ENCODE measurements around the gene ITGB8. TPM values are rescaled to one million over a fixed set of nuclear protein-coding genes. Genes with fewer than 3 reads are reported as not detected.

Gene ITGB8
- total and polyA plus RNA-seq, 4 donors = 0.16 to 2.8 (median 0.51) TPM

- H3K4me1 ChIP-seq (ENCODE audit: control insufficient read depth in 4 of 4, insufficient read depth in 4 of 4, low read length in 3 of 4) = no peaks in the 10 kb centered on the region
- no peaks in the 10 kb centered on the region for H3K36me3 ChIP-seq (ENCODE audit: control insufficient read depth in 4 of 4, insufficient read depth in 3 of 4, low read depth in 1 of 4, low read length in 3 of 4)
- DNase-seq (ENCODE audit: low spot score) = no peak
- no peaks in the 10 kb centered on the region for H3K9me3 ChIP-seq (ENCODE audit: control insufficient read depth in 4 of 4, low read length in 3 of 4)
- H3K27ac ChIP-seq (ENCODE audit: low read depth in 1 of 2, low read length in 2 of 2) = no peak overlapping the region
- no peak overlapping the region for H3K9ac ChIP-seq (ENCODE audit: low read depth in 1 of 2, low read length in 2 of 2)
- no peak for TF ChIP-seq FOXA1 (IDR thresholded peaks at IDR 0.05)
- TF ChIP-seq ZBTB33 (IDR thresholded peaks at IDR 0.05) = no peak
- TF ChIP-seq EGR1 (IDR thresholded peaks at IDR 0.05; ENCODE audit: low read depth in 2 of 2) = no peak
- TF ChIP-seq MAX (IDR thresholded peaks at IDR 0.05) = no peak
- TF ChIP-seq JUND (IDR thresholded peaks at IDR 0.05) = no peak
- no peak for TF ChIP-seq ATF3 (IDR thresholded peaks at IDR 0.05)
- no peak for TF ChIP-seq FOXA2 (IDR thresholded peaks at IDR 0.05)
- no peak for TF ChIP-seq REST (IDR thresholded peaks at IDR 0.05)
- no peak for TF ChIP-seq GABPA (IDR thresholded peaks at IDR 0.05 in 1 of 2, conservative IDR thresholded peaks at IDR 0.05 in 1 of 2)
- TF ChIP-seq YY1 (IDR thresholded peaks at IDR 0.05) = no peak
- TF ChIP-seq CTCF (IDR thresholded peaks at IDR 0.05; ENCODE audit: low read depth, low read length, missing input control) = no peak
- no peak for TF ChIP-seq TAF1 (conservative IDR thresholded peaks at IDR 0.05)
- TF ChIP-seq RXRA (IDR thresholded peaks at IDR 0.05) = no peak
- no peak for TF ChIP-seq NR2F2 (IDR thresholded peaks at IDR 0.05)
- TF ChIP-seq HNF4G (IDR thresholded peaks at IDR 0.05) = no peak
- no peak for TF ChIP-seq SP1 (IDR thresholded peaks at IDR 0.05)
- TF ChIP-seq RAD21 (IDR thresholded peaks at IDR 0.05) = no peak
- no peak for TF ChIP-seq HNF4A (conservative IDR thresholded peaks at IDR 0.05)
- 66% methylated on average over 2 of the region's 2 CpGs for WGBS
- H3K4me3 ChIP-seq (ENCODE audit: low read depth in 1 of 3, low read length in 3 of 3) = no peak overlapping the region
- H3K27me3 ChIP-seq (ENCODE audit: control insufficient read depth in 4 of 4, insufficient read depth in 4 of 4, low read length in 3 of 4) = peaks cover 0 to 2% (median 0%) of the 10 kb centered on the region in 4 donors
Observed at GRCh38 chr7:20348125-20348807, 17.6 kb downstream of the ITGB8 start.
